NCI-H460 (cell line): ENCODE measurements around the gene BTAF1. TPM values are rescaled to one million over a fixed set of nuclear protein-coding genes. Genes with fewer than 3 reads are reported as not detected.
"Not testable (repeated sequence)": the region's sequence is repeated elsewhere in the genome, so short reads cannot be mapped to it uniquely, and the experiment has no call there.

Experiments used
- DNase-seq: peaks from one replicate; pipeline ENCODE4 v3.0.0-alpha.2; 2016; ENCODE audit warnings: low read depth; ENCODE audit errors: extremely low read depth
- polyA plus RNA-seq: library from polyadenylated mRNA; depleted of rRNA; stranded (reverse); fragments of >200 nt; gene quantifications from 2 replicates; pipeline ENCODE4 v1.2.3, GENCODE V29; 2014; cell fraction: nucleus; rRNA removed
- total RNA-seq: library from RNA; depleted of rRNA; stranded (reverse); fragments of >200 nt; shearing (Covaris generic); gene quantifications from 2 replicates; pipeline ENCODE4 v1.2.3, GENCODE V29; 2014; rRNA removed

Gene BTAF1
- 43.2 and 52.8 TPM in 2 replicates for total RNA-seq
- polyA plus RNA-seq = 113 and 143 TPM in 2 replicates

GRCh38 chr10:91923371-91924211 lies at the start of gene BTAF1:
BTAF1 (plus strand) TSS chr10:91923770; CDS start chr10:91924077, 307 bp downstream.
- peak; percentile 88 for DNase-seq

- no peak for DNase-seq
Observed at GRCh38 chr10:91875156-91875555, 48.4 kb upstream of the BTAF1 start.

- no peak for DNase-seq
Observed at GRCh38 chr10:91875779-91876178, 47.8 kb upstream of the BTAF1 start.

DNA sequence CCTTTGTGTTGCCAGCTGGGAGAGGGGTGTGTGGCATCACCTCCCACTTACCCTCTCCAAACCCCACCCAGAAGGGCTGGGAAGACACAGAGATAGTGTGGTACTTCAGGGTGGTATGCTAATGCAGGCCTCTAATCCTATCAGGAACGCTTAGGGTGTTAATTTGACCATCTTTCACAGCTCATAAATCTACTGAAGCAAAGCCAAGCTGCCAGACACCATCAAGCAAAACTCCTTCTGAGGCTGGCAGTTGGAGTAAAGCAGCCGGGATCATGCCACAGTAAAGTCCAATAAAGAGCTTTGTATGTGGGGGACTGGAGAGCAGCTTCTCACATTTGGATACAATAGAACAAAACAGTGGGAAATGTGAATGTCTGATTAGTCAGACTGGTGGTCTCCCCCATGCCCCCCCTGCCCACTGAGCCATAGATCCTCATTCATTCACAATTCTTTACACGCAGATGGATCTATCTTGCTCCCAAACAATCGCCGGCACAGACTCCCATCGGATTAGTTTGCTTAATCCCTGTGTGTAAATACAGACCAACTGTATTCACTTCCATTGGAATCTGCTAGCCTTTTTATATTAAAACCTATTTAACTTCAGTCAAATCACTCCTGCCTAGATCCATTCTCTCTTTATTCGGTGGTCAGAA lies 43.9 kb upstream of the BTAF1 start:
- no peak for DNase-seq

GRCh38 chr10:91880310-91880709 lies 43.3 kb upstream of the BTAF1 start:
- no peak for DNase-seq

- DNase-seq = no peak
Observed at GRCh38 chr10:91883549-91884444, 39.8 kb upstream of the BTAF1 start.

GRCh38 chr10:91884536-91884935 lies 39.0 kb upstream of the BTAF1 start:
- DNase-seq = no peak

DNA sequence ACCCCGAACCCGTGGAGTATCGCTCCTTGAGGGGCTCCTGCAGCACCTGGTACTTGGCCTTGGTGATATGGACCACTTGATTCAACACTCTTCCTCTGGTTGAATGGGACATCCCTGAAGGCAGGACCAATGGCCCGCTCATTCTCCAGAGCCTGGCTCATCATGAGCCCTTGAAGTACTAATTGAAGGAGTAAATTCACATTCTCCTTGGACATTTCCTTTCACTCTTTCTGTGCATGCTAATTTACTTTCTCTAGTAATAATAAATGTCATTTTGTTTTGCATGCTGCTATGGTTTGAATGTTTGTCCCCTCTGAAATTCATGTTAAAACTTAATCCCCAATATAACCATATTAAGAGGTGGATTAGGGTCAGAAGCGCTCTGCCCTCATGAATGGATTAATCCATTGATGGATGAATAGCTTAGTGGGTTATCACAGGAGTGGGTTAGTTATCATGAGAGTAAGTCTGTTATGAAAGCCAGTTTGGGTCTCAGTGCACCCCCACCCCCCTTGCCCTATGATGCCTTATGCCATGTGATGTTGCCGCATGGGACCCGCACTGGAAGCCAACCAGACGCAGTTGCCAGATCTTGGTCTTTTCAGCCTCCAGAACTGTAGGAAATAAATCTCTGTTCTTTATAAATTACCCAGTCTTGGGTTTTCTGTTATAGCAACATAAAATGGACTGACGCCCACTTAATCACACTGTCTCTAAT lies 38.0 kb upstream of the BTAF1 start:
- no peak for DNase-seq

- DNase-seq = no peak
Observed at GRCh38 chr10:91886954-91887271, 36.7 kb upstream of the BTAF1 start.

DNA sequence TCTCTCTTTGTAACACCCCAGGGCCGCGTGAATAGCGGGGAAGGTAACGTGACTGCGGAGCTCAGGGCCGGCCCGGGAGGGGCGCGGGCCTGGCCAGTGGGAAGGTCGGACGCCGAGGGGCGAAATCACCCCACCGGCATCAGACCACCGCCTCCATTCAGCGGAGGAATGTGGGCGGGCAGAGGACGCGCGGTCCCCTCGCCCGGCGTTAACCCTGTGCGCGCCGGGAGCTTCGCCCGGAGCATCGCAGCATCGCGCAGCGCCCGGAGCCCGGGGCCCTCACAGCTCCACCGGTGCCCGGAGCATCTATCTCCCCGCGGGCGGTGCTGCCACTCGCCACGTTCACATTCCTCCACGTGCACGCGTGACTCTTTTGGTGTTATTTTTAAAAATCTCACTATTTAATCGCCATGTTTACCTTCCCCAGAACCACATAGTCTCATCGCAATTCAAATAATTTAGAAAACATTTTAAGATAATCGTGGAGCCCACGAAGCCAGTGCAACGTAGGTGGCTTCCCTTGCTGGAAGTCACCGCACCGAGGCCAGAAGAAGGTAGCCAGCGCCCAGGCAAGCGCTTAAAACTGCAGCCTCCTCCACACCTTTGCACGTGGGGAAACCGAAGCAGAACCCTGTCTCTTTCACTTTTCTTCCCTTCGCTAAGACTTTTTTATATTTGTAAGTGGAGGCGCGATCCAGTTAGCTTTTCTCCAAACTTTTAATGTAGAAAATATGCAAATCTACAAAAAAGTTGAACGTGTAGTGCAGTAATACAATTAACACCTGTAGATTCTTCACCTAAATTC lies 36.1 kb upstream of the BTAF1 start:
- no peak for DNase-seq

GRCh38 chr10:91891125-91892001 lies 32.2 kb upstream of the BTAF1 start:
- DNase-seq = peak; percentile 60

GRCh38 chr10:91893051-91893450 lies 30.5 kb upstream of the BTAF1 start:
- no peak for DNase-seq

DNA sequence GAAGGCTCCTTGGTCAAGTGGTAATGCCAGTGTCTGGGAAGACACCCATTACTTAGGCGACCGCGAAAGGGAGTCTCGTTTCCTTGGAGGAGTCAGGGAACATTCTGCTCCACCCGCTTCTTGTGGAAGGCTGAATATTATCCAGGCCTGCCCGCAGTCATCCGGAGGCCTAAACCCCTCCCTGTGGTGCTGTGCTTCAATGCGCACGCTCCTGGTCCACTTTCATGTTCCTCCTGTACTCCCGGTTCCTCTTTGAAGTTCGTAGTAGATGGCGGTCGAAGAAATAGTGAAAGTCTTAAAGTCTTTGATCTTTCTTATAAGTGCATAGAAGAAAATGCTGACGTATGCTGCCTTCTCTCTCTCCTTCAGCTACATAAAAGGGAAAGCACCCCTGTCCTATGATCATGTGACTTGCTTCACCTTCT lies 29.3 kb upstream of the BTAF1 start:
- DNase-seq = not testable (repeated sequence)

- DNase-seq = no peak
Observed at GRCh38 chr10:91896212-91896756, 27.3 kb upstream of the BTAF1 start.

- no peak for DNase-seq
Observed at GRCh38 chr10:91897421-91897820, 26.1 kb upstream of the BTAF1 start.

GRCh38 chr10:91901784-91902677 lies 21.5 kb upstream of the BTAF1 start:
- DNase-seq = peak; percentile 81

- DNase-seq = no peak
Observed at GRCh38 chr10:91907033-91907594, 16.5 kb upstream of the BTAF1 start.
